Measurements from ENCODE around the gene TNFRSF4.

DNA sequence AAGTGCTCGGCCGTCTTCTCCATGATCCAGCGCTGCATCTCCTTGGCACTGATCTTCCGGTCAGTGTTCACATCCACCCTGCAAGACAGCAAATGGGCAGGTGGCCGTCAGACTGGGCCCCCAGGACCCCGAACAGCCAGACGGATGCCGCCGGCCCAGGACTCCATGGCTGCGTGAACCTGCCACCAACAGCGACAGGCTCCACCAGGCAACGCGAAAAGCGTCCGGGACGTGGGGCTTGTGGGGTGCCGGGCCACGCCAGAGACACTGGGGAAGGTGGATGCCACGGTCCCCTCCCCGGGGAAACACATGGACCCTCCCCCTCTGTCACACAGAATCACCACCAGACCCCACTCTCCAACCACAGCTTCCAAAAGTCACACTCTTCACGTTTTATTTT lies 9.9 kb upstream of the TNFRSF4 start:
- TF ChIP-seq, protein P1, sequence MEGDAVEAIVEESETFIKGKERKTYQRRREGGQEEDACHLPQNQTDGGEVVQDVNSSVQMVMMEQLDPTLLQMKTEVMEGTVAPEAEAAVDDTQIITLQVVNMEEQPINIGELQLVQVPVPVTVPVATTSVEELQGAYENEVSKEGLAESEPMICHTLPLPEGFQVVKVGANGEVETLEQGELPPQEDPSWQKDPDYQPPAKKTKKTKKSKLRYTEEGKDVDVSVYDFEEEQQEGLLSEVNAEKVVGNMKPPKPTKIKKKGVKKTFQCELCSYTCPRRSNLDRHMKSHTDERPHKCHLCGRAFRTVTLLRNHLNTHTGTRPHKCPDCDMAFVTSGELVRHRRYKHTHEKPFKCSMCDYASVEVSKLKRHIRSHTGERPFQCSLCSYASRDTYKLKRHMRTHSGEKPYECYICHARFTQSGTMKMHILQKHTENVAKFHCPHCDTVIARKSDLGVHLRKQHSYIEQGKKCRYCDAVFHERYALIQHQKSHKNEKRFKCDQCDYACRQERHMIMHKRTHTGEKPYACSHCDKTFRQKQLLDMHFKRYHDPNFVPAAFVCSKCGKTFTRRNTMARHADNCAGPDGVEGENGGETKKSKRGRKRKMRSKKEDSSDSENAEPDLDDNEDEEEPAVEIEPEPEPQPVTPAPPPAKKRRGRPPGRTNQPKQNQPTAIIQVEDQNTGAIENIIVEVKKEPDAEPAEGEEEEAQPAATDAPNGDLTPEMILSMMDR (IDR thresholded peaks at IDR 0.05; ENCODE audit: low read length): no peak
- TF ChIP-seq EZH2 (IDR thresholded peaks at IDR 0.05; ENCODE audit: borderline replicate concordance, low read length): no peak

All from OCI-LY1 (cell line).